ENCODE data around the gene OR6S1.

GRCh38 chr14:20630340-20631022 is 11.0 kb downstream of the OR6S1 start:
- TF ChIP-seq CTCF (IDR thresholded peaks at IDR 0.05; ENCODE audit: poor library complexity), result no peak
- TF ChIP-seq EZH2 (IDR thresholded peaks at IDR 0.05; ENCODE audit: borderline replicate concordance), result no peak

Measured in hepatocyte (in vitro differentiated cells).